ENCODE data around the gene SEMA7A.

Gene SEMA7A

DNA sequence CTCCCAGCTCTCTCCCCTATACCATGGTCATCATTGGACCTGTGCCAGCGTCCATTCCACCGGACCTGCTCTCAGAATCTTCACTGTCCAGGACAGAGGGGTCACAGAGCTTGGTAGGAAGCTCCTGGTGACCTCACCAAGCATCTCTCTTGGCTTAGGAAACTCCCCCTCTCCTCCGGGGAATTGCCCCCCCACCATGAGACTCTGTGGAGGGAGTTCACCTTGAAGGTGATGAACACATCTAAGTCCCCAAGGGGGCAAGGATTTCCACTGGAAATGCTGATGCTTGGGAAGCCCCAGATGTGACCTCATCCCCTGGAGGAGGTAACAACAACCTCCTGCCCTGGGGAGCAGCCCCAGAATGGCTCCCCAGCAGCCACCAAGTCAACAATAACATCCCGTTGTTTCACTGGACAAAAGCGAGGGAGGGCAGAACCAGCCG is 3.2 kb downstream of the SEMA7A start:
- no peak for DNase-seq (ENCODE audit: low spot score)

DNA sequence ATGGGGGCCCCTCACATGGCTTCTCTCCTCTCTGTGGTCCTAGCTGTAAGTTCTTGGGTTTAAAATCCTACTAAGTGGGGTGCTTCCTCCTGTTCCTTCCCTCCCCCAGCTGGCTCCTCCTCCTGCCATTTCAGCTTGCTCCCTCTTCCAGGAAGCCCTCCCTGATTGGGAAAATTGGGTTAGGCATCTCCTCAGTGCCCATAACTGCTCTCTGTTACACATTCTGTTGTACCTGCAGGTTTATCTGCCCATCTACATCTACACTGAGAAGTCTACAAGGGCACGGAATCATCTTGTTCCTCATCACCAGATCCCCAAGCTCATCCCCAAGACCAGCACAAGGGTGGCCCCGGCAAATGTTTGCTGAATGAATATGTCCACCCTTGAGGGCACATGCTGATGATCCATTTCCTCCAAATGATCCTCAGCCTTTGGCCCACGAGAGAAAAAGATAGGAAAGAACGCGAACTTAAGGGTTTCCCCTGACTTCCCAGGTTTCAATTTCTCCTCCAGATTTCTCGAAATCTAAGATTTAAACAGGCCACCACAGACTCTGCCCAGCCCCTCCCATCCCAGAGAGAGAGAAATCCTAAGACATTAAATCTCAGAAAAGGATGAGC is 3.9 kb downstream of the SEMA7A start:
- DNase-seq (ENCODE audit: low spot score): no peak

DNA sequence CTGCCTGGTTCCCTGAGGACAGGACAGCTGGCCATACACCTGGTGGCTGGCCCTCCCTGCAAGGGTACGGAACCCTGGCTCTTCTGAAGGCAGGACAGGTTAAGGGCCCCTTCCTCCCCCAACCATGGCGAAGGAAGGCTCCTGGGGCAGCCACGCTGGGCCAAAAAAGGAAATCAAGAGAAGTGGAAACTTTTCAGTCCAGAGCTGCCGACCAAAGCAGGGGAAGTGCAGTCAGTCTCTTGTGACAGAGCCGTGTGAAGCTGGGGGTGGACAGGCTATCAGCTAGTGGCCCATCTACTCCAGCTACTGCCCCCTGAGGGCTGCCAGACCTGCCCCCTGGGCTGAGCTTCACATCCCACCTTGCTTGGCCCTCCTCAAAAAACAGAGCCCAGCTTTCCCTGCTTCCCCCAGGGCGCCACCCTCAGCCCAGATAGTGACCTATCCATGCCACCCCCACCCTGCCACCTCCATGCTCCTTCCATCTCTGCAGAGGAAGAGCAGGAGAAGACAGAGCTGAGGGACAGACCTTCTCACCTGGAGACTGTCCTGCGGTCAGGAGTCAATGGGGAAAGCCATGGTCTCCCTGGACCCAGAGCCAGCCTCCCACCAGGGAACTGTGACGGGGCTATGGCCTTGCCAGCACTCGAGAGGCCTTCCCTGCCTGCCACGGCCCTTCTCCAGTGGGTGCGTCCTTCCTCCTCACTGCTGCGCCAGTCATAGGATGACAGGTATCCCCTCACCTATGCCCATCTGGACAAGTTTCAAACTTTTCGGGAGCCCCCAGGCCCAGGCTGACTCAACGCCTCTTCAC is 4.6 kb downstream of the SEMA7A start:
- DNase-seq (ENCODE audit: low spot score): no peak

DNA sequence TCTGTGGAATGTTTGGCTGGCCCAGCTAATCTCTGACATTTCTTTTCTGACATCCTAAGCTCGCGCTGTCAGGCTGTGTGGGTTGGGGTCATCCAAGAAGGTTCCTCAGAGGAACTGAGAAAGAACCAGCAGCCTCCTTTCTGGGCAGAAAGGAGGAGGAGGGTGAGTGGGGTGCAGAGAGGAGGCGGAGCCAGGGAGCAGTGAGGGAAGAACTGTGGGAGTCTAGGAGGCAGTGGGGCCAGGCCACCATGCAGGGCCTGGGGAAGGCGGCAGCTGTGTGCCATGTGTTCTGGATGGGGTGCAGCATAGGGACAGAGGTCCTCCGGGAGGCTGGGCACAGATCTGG is 5.3 kb downstream of the SEMA7A start:
- DNase-seq (ENCODE audit: low spot score): no peak

DNA sequence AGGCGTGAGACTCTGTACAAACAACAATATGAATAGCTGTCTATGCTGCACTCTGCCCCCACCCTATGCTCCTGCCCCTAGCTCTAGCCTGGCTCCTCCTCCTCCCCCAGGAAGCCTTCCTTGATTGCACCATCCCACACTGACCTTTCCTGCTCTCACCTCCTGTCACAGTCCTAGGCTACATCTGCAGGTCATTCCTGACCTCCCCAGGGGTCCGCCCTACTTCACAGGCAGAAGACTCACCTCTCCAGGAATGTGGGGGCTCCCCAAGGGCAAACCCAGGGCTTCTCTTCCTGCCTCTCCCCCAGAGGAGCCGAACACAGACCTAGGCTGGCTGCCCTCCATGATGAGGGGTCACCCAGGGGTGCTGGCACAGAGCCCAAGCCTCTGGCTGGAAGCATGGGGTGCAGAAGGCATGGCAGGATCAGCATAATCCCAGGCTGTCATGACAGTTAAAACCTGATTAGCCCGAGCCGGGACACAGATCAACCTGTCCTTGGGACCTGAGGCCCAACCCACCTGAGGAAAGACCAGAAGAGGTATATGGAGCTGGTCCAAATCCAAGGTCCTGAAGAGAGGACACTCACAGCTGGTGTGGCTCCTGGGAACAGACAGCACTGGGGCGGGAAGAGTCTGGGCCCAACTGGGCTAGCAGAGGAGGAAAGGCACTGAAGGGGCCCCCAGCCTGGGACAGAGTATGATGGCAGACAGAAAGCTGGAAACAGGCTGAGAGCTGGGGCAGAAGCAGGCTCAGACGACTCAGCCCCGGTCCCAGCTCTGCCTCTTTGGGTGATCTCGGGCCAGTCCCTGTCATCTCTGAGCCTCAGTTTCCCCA is 5.9 kb downstream of the SEMA7A start:
- no peak for DNase-seq (ENCODE audit: low spot score)

DNA sequence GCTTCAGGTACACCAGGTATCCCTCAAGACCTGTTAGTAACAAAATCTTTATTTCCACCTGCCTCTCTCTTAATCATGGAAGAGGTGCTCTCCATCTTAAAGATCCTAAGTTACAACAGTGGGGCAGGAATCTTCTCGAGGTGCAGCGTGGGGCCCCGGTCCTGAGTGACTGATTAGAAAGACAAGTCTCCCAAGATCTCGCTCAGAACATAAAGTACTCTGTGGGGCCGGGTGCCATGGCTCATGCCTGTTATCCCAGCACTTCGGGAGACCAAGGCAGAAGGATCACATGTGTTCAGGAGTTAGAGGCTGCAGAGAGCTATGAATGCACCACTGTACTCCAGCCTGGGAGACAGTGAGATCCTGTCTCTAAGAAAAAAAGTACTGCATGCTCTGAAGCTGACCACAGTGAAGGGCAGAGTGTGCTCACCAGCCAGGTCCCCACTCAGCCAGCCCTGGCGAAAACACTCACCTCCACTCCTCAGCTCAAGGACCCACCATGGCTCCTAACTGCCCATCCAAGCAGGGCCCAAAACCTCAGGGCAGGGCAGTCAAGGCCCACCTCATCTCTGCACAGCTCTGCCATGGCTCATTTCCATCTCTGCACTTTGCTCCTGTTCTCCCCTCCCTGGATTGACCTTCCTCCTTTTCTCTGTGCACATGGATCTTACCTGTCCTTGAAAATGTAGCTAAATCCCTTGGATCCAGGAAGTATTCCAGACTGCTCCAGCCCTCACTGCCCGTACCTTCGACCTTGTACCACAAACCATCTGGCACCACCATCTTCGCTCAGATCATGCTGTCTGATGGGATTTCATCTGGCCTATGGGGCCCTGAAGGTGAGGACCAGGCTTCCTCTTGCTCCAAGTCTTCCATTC is 7.1 kb downstream of the SEMA7A start:
- DNase-seq (ENCODE audit: low spot score): no peak

DNA sequence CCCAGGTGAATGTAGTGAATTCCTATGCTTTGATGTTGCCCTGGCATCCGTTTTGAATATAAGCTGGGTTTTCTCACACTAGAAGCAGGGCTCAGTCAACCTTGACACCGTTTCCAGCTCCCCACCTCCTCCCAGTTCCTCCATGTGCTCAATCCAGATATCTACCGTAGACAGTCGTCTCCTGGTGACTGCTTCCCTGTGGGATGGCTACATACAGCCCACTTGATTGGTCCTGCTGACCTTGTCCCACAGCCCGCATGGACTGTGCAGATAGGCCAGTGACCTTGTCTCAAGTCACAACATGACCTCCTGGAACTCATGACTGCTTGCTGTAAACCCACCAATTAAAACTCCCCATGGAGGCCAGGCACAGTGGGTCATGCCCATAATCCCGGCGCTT is 8.1 kb downstream of the SEMA7A start:
- no peak for DNase-seq (ENCODE audit: low spot score)

DNA sequence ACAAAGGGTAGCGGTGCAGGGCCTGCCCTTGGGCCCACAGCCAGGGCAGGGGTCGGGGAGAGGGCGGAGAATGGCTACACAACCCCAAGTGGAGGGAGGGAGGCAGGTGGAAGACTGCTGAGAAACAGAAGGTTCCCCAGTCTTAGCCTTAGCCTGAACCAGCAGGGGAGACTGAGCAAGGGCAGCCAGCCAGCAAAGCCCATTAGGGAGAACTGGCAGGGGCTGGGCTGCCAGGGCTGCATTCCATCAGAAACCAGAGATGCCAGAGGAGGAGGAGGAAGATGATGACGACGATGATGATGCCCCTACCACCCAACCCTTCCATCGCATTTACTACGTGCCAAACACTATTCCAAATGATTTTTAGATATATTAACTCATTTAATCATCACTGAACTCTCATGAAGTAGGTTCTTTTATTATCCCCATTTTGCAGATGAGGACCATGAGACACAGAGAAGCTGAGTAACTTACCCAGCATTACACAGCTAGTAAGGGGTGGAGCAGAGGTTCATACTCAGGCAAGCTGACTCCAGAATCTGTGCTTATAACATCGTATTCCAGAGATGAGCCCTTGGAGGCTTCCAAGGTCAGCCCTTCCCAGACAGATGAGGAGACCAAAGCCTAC is 8.7 kb downstream of the SEMA7A start:
- DNase-seq (ENCODE audit: low spot score): no peak

DNA sequence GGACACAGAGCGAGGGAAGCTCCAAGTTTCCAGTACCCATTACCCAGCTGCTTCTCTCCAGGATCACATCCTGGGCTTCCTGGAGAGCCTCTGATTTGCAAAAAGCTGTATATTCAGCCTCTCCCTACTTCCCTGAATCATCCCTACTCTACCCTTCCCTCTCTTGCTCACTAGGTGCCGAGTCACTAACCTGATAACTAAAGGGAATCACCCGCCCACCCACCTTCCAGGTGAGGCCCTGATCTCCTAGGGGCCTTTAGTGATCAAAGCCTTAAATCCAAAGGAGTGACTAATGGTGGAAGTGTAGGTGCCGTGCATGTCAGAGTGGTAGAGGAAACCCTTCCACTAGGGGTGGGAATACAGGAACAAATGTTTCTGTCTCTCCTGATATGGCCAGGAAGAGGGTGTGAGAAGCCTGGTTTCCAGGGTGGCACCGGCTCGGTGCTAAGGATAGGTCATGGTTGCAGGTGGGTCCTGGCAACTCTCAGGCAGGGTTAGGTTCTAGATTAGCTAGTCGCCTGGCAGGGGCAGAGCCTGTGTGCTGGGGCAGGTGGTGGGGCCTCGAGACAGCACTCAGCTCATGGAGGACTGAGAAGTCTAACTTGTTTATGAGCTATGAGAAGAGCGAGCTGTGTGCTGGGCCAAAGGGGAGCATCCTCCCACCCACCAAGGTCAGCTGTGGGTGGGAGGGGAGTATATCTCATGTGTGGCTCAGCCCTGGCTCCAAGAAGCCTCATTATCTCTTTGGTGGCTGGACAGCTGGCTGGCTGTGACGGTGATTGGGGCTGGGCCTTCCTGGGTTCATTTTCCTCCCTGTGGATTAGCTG is 10.1 kb downstream of the SEMA7A start:
- DNase-seq (ENCODE audit: low spot score): no peak

DNA sequence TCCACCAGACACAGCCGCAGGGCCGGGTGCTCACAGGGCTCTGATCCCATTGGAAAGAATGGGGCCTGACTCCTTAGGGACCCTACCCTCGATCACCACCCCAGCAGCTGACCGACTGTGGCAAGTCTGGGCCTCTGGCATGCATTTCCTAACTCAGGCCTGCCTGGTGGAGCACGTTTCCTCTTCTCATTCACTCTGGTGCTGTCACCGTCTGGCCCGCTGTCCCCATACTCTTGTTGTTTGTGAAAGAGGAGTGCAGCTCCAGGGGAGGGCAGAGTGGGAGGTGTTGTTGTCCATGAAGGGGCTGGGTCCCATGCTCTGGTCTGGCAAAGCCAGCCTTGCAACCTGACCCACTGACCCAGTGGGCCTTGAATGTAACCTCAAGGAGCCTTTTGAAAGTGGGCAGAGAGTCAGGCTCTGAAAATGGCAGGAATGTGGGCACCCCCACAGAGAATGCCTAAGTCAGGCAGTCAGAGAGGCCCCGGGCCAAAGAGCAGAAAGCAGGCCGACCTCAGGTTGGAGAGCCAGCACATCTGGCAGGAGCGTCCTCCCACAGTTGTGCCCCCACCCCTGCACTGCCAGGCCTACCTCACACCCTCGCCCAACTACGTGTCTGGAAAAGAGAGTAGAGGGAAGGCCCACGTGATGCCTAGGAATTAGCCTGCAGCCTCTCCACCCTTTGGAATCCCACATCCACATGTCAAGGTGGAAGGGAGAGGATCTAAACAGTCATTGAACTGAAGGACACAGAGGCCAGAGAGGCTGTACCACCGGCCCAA is 10.9 kb downstream of the SEMA7A start:
- DNase-seq (ENCODE audit: low spot score): no peak

DNA sequence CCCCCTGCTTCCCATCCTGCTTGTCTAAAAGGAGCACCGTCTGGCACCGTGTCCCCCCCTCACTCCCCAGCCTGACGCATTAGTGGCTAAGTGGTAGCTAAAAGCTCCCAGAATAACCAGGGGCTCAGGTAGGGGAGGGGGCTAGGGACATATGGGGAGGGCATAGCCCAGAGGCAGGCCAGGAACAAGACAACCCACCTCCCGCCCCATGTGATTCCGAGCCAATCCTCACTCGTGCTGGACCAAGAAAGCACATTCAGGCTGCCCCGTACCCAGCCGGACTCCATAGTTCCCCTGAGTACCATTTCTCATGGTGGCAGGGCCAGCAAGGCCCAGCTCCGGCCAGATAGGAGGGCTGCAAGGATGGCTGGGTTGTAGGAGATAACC is 11.5 kb downstream of the SEMA7A start:
- no peak for DNase-seq (ENCODE audit: low spot score)

DNA sequence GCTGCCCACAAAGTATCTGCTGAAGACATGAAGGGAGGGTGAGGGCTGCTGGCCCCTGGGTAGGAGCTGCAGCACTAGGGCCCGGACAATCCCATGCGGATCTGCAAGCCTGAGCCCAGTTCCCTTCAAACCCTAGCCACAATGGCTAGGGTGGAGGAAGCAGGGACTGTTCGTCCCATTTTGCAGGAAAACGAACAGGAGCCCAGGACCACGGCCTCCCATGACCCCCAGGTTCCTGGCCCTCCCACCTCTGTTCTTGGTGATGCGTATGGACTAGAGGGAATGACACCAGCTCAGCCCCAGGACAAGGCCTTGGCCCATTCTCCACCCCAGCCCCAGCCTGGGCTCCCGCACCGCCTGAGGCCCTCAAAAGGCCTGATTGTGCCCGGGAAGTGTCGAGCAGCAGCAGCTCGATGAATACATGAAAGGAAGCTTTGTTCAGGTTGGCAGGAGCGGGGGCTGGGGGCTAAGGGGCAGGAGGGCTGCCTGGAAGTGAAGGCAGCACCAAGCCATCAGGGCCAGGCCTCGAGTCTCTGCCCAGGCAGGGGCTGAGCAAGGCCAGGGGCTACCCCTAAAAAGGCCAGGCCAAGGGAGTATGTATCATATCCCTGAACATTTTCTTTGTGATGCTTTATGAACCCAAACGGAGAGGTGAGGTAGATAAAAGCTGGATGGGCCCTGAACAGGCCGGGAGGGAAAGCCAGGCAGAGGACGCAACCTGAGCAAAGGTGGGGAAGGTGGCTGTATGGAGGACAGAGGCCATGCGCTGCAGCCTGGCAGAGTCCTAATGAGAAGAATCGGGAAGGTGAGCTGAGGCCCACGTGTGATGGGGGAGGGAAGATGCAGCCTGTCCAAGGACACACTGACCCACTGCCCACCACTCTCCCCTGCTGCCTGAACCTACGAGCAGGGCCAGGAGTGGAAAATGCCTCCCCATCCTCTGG is 12.2 kb downstream of the SEMA7A start:
- DNase-seq (ENCODE audit: low spot score): no peak

DNA sequence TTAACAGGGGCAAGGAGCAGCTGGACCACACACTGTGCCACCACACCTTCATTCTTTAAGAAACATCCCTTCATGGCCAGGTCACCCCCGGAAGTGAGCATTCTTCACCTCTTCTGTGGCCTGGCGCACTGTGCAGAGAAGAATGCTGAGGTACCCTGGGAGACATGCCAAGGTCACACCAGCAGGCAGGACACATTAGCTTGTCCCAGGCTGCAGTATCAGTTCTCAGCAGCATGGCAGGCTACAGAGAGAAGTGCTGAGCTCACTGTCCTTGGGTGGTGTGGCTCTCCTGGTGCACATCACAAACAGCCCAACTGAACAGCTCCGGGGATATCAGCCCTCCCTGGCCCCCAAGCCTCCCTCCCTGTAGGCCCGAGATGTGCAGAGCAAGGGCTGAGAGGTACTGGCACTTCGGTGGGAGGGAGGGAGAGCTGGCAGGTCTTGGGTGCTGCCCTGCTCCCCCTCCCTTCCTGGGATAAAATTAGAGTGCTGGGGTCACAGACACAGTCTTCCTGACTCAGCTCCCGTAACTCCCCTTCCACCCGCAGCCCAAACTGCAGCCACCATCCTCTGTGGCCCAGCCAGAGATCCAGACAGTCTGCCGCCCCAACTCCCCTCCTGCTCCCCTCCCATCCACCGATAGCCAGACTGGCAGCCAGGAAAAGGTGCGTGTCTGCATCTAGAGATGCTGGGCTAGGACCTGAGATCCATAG is 13.4 kb downstream of the SEMA7A start:
- no peak for DNase-seq (ENCODE audit: low spot score)

DNA sequence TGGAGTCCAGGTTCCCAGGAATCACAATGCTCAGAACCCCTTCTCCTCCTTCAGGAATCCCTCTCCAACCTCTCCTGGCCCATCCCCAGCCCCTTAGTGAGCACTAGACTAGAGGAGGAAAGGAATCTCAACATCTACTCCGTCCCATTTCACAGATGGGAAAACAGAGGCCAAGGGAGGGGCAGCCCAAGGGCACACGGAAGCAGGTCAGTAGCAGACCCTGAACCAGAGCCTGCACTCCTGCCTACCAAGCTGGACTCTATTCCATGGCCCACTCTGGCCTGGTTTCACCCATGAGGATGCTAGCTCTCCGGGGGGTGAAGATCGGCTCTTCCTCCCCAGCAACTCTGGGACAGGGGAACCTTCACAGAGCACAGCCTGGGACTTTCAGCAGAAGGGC is 14.3 kb downstream of the SEMA7A start:
- no peak for DNase-seq (ENCODE audit: low spot score)

DNA sequence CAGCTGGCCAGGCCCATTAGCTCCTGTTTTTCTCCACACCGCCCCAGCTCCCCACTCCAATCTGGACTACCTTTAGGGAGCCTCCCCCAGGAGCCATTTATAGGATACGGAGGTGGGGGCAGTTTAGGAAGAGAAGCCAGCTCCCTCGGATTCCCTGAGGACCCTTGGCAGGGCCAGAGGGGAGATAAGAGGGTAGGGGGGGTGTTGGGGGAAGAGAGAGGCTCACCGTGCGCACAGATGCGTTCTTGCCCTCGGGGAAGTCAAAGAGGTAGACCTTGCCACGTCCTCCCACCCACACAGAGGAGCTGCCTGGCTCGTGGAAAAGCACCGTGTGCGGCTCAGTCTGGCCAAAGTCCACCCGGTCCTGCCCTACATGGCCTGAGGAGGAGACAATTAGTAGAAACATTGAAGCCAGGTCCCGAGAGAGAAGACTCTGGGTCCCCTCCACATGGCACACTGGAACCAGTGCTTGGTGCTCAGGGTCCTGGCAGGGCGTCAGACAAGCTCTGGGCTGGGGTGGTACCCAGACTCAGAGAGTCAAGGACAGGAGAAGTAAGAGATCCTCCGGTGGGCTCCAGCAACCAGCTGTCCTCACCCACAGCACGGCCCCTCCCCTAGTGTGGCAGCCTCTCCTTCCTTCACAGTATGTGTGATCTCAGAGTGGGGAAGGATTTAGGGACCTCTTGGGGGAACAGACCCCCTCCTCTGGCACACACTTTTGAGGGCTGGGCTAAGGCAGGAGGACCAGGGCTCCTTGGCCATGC is 15.0 kb downstream of the SEMA7A start:
- no peak for DNase-seq (ENCODE audit: low spot score)

DNA sequence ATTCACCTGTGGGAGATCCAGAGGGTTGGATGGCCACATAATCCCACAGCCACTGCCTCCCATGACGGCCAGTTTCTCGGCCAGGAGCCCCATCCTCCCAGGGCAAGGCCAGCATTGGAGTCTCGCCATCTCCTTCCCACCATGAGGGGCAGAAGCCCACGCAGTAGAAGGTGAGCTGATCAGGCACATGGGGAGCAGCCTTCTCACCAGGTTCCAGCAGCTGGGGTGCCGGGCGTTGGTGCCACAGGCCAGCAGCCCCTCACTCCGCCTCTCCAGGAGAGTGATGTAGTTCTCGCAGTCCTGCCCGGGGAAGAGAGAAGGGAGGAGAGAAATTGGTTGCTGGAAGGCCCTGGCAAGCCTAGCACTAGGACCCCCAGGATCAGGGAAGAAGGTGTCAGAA is 16.1 kb downstream of the SEMA7A start:
- DNase-seq (ENCODE audit: low spot score): no peak

DNA sequence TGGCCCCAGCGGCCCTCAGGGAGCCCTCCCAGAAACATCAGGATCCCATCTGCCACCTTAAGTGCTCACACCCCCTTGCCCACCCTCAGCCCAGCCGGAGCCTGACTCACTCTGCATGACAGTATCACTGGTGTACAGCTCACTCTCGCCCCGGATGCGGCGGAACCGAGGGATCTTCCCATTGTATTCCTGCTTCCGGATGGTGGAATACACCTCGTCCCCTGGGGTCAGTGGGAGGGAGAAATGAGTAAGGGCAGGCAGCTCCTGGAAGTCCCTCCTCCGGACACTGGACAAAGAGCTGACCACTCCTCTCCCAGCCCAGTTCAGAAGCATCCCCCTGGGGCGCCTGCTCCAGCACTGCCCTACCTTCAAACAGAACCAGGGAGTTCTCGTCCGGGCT is 16.5 kb downstream of the SEMA7A start:
- DNase-seq (ENCODE audit: low spot score): no peak

Data from ecto neural progenitor cell (in vitro differentiated cells).